ENCODE measurements around the gene GALNT13.
"Not testable (repeated sequence)": the region's sequence is repeated elsewhere in the genome, so short reads cannot be mapped to it uniquely, and the experiment has no call there.

GALNT13 gene

GRCh38 chr2:154437104-154437503 is 565.4 kb downstream of the GALNT13 start:
- no peak for DNase-seq

- no peak for DNase-seq
Observed at GRCh38 chr2:154439156-154439555, 567.4 kb downstream of the GALNT13 start.

GRCh38 chr2:154443919-154444318 is 572.2 kb downstream of the GALNT13 start:
- DNase-seq = no peak

GRCh38 chr2:154446324-154446723 is 574.6 kb downstream of the GALNT13 start:
- no peak for DNase-seq

- DNase-seq = no peak
Observed at GRCh38 chr2:154447727-154448418, 576.2 kb downstream of the GALNT13 start.

GRCh38 chr2:154449951-154450658 is 578.4 kb downstream of the GALNT13 start:
- no peak for DNase-seq

GRCh38 chr2:154452471-154452870 is 580.7 kb downstream of the GALNT13 start:
- DNase-seq = no peak

- peak; percentile 43 to 53 for DNase-seq
Observed at GRCh38 chr2:154452906-154453493, 581.3 kb downstream of the GALNT13 start.

GRCh38 chr2:154455166-154455565 is 583.4 kb downstream of the GALNT13 start:
- no peak for DNase-seq

- no peak for DNase-seq
Observed at GRCh38 chr2:154455866-154456265, 584.1 kb downstream of the GALNT13 start.

GRCh38 chr2:154457286-154457685 is 585.6 kb downstream of the GALNT13 start:
- DNase-seq = no peak

GRCh38 chr2:154459286-154459685 is 587.6 kb downstream of the GALNT13 start:
- no peak for DNase-seq

- no peak for DNase-seq
Observed at GRCh38 chr2:154462634-154463033, 590.9 kb downstream of the GALNT13 start.

- DNase-seq = no peak
Observed at GRCh38 chr2:154466226-154466625, 594.5 kb downstream of the GALNT13 start.

GRCh38 chr2:154470376-154470775 is 598.7 kb downstream of the GALNT13 start:
- no peak for DNase-seq

- DNase-seq = not testable (repeated sequence)
Observed at GRCh38 chr2:154471492-154471891, 599.8 kb downstream of the GALNT13 start.

GRCh38 chr2:154477319-154477718 is 605.6 kb downstream of the GALNT13 start:
- no peak for DNase-seq

- DNase-seq = no peak
Observed at GRCh38 chr2:154480521-154480920, 608.8 kb downstream of the GALNT13 start.

GRCh38 chr2:154481336-154481735 is 609.6 kb downstream of the GALNT13 start:
- DNase-seq = no peak

- DNase-seq = no peak
Observed at GRCh38 chr2:154484338-154485099, 612.8 kb downstream of the GALNT13 start.

- no peak for DNase-seq
Observed at GRCh38 chr2:154488801-154489200, 617.1 kb downstream of the GALNT13 start.

- DNase-seq = no peak
Observed at GRCh38 chr2:154489266-154489858, 617.6 kb downstream of the GALNT13 start.

GRCh38 chr2:154490530-154490929 is 618.8 kb downstream of the GALNT13 start:
- no peak for DNase-seq

Measured in AML-193 (cell line).